ENCODE data around the gene XCL1.
"Not testable (repeated sequence)": the region's sequence is repeated elsewhere in the genome, so short reads cannot be mapped to it uniquely, and the experiment has no call there.

XCL1 gene

GRCh38 chr1:168567568-168567967 is 8.8 kb upstream of the XCL1 start:
- DNase-seq (ENCODE audit: low read depth) = no peak

- no peak for DNase-seq (ENCODE audit: low read depth)
Observed at GRCh38 chr1:168568346-168568745, 8.1 kb upstream of the XCL1 start.

GRCh38 chr1:168570652-168571051 is 5.8 kb upstream of the XCL1 start:
- DNase-seq (ENCODE audit: low read depth) = no peak

- no peak for DNase-seq (ENCODE audit: low read depth)
Observed at GRCh38 chr1:168572633-168573032, 3.8 kb upstream of the XCL1 start.

GRCh38 chr1:168574234-168574633 is 2.2 kb upstream of the XCL1 start:
- not testable (repeated sequence) for DNase-seq (ENCODE audit: low read depth)

GRCh38 chr1:168578531-168579185 is 2.3 kb downstream of the XCL1 start:
- not testable (repeated sequence) for DNase-seq (ENCODE audit: low read depth)

- DNase-seq (ENCODE audit: low read depth) = not testable (repeated sequence)
Observed at GRCh38 chr1:168580290-168580689, 3.9 kb downstream of the XCL1 start.

GRCh38 chr1:168580991-168581390 is 4.6 kb downstream of the XCL1 start:
- not testable (repeated sequence) for DNase-seq (ENCODE audit: low read depth)

- no peak for DNase-seq (ENCODE audit: low read depth)
Observed at GRCh38 chr1:168581817-168582572, 5.6 kb downstream of the XCL1 start.

GRCh38 chr1:168582688-168583336 is 6.4 kb downstream of the XCL1 start:
- no peak for DNase-seq (ENCODE audit: low read depth)

GRCh38 chr1:168583571-168583970 is 7.2 kb downstream of the XCL1 start:
- no peak for DNase-seq (ENCODE audit: low read depth)

- no peak for DNase-seq (ENCODE audit: low read depth)
Observed at GRCh38 chr1:168585191-168585590, 8.8 kb downstream of the XCL1 start.

GRCh38 chr1:168585937-168586336 is 9.5 kb downstream of the XCL1 start:
- DNase-seq (ENCODE audit: low read depth) = no peak

- no peak for DNase-seq (ENCODE audit: low read depth)
Observed at GRCh38 chr1:168589167-168589566, 12.8 kb downstream of the XCL1 start.

GRCh38 chr1:168591066-168591465 is 14.7 kb downstream of the XCL1 start:
- no peak for DNase-seq (ENCODE audit: low read depth)

- DNase-seq (ENCODE audit: low read depth) = no peak
Observed at GRCh38 chr1:168591641-168592250, 15.3 kb downstream of the XCL1 start.

GRCh38 chr1:168595403-168595802 is 19.0 kb downstream of the XCL1 start:
- not testable (repeated sequence) for DNase-seq (ENCODE audit: low read depth)

GRCh38 chr1:168598125-168598524 is 21.7 kb downstream of the XCL1 start:
- no peak for DNase-seq (ENCODE audit: low read depth)

- DNase-seq (ENCODE audit: low read depth) = no peak
Observed at GRCh38 chr1:168598892-168599291, 22.5 kb downstream of the XCL1 start.

- DNase-seq (ENCODE audit: low read depth) = no peak
Observed at GRCh38 chr1:168599641-168600040, 23.2 kb downstream of the XCL1 start.

GRCh38 chr1:168601051-168601450 is 24.6 kb downstream of the XCL1 start:
- DNase-seq (ENCODE audit: low read depth) = no peak

GRCh38 chr1:168603501-168604110 is 27.2 kb downstream of the XCL1 start:
- peak; percentile 49 for DNase-seq (ENCODE audit: low read depth)
